Retina (tissue), 1 donor: ENCODE data around the gene PRAME.
"Not testable (repeated sequence)": the region's sequence is repeated elsewhere in the genome, so short reads cannot be mapped to it uniquely, and the experiment has no call there.

Source experiments
- DNase-seq: peaks from one replicate; pipeline ENCODE4 v3.0.0-alpha.2; 2016

PRAME gene

DNA sequence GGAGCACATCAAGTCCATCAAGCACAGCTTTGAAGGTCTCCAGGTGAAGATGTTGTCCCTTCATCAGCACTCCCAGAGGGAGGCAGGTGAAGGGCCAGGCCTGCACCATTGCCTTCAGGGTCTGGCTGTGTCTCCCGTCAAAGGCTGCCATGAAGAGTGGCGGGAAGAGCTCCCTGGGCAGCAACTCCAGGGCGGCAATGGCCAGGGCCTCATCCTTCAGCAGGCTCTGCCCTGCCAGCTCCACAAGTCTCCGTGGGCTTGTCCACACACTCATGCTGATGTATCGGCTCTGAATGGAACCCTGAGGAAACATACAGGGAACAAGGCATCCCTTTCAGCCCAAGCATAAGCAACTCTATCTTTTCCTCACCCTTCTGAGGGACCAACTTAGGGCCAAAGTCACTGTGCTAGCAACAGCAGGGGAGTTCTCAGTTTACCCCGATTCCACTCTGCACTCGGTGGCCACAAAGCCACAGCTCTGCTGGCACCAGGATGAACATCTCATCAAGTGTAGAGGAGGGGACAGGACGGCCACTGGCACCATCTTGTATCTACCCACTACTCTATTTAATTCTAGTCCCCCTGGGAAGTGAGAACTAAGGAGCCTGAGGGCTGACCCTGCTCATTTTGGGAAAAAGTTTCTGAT is 8.2 kb downstream of the PRAME start:
- DNase-seq, result no peak

DNA sequence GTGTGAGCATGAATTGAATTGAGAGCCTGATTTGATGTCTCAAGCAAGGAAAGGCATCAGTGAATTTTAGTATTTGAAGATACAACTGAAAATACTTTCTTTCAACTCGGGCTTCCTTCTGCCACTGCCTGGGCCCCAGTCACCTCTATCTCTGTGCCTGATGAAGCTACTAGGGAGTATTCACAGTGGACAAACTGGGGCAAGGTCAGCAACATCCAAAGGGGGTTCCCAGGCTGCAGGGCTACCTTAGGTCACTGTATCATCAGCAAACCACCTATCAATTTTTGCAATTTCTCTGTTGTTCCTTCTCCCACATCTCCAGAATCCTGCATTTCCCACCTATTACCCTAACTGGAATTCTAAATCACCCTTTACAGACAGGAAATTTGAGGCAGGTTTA is 10.2 kb downstream of the PRAME start:
- no peak for DNase-seq

DNA sequence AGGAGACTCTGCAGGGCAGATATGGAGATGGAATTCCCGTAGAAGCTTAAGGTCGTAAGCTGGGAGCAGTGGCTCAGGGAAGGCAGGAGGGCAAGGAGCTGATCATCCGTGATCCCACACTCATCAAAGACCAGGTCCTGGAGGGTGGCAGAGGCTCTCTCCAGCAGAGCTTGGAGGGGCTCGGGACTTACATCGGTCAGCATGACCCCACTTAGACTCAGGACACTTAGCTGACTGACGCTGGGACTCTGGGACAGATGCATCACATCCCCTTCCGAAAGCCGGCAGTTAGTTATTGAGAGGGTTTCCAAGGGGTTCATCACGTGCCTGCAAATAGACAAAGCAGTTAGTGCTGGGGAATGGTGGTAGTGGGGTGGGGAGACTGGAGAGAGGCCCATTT is 10.7 kb downstream of the PRAME start:
- DNase-seq, result no peak

DNA sequence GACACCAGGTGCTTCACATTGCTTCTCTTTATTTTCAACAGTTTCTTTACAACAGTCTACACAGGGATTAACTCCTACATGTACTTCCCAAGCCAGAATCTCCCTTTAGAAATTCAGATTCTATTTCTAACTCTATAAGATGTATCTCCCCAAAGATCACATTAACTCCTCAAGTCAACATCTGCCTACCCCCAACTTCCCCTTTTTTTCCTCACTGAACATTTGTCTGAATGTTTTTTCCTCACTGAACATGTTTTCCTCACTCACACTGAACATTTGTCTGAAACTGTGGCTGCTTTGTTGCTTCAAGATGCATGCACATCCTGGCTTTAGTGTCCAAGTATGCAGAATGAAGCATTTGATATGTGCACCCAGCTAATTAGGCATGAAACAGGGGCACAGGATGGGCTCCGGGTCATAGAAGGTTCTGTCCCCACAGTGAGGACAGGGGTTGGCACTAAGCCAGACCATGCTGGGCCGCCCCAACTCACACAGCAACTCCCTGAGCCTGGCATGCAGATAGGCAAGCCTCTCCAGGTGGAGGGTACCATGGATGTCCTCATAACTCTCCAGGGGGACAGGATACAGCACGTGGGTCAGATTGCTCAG is 11.3 kb downstream of the PRAME start:
- no peak for DNase-seq

DNA sequence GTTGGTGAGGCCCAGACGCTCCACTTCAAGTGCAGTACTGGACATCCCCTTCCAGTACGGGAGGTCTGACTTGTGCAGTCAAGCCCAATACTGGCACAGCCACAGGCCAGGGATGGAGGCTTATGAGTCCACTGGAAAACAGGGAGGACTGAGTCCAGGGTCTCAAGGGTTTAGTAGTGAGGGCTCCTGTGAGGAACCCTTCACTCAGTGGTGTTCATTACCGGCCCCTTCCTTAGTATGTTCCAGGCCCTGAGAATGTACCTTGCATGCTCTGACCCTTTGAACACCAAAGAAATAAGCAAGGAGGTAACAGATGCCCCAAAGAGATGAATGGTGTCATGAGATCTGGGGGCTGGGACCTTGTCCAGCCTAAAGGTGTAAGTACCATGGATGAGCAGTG is 11.8 kb downstream of the PRAME start:
- no peak for DNase-seq

DNA sequence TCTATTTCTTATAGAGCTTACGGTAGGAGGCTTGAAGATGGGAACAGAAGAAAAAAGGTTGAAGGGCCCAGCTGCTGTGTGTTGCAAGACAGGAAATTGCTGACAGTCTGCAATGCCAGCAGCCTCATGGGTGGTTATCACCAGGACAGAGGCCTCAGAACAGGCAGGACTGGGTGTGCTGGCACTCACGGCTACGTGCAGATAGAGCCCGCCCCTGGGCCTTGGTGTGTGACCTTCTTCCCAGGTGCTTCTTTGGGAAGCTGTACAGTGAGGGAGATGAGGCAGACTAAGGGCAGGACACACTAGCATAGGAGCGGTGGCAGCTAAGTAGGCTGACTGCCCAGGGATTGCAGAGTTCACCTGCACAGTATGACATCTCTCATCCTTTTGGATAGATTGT is 12.6 kb downstream of the PRAME start:
- DNase-seq, result no peak

DNA sequence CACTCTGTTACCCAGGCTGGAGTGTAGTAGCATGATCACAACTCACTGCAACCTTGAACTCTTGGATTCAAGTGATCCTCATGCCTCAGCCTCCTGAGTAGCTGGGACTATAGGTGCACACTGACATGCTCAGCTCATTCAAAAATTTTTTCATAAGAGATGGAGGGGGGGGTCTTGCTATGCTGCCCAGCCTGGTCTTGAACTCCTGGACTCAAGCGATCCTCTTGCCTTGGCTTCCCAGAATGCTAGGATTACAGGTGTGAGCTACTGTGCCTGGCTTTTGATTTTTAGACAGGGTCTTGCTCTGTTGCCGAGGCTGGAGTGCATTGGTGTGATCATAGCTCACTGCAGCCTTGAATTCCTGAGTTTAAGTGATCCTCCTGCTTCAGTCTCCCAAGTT is 14.0 kb downstream of the PRAME start:
- no peak for DNase-seq

DNA sequence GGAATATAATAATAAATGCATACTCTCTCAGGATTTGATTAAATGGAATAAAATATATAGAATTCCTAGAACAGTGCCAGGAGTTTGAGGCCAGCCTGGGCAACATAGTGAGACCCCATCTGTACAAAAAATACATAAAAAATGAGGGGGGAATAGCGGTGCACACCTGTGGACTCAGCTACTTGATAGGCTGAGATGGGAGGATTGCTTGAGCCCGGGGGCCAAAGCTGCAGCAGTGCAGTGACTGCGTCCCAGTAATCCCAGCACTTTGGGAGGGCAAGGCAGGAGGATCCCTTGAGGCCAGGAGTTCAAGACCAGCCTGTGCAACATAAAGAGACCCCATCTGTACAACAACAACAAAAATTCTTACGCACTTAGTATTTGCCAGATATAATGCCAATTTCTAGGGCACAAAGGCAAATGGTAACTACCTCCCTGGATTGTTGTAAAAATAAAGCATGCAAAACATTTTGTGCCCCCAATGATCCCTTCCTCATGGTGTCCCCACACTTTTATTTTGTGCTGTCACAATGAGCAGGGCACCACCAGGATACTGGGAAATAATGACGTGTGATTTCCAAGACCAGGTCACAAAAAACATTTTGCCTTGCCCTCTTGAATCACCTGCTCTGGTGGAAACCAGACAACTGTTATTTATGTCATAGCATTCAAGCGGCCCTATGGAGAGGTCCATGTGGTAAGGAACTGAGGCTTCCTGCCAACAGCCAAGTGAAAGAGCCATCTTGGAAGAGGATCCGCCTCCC is 20.7 kb downstream of the PRAME start:
- DNase-seq, result no peak

DNA sequence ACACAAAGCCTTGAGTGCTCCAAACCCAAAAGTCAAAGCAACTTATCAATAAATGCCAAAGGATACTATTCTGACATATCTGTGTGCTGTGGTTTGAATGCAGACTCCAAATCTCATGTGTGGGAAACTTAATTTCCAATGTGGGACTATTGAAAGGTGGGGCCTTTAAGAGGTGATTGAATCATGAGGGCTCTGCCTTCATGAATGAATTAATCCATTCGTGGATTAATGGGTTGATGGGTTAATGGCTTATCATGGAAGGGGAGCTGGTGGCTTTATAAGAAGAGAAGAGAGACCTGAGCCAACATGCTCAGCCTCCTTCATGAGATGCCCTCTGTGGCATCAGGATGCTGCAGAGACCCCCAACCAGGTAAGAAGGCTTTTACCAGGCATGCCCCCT is 22.1 kb downstream of the PRAME start:
- DNase-seq, result no peak

DNA sequence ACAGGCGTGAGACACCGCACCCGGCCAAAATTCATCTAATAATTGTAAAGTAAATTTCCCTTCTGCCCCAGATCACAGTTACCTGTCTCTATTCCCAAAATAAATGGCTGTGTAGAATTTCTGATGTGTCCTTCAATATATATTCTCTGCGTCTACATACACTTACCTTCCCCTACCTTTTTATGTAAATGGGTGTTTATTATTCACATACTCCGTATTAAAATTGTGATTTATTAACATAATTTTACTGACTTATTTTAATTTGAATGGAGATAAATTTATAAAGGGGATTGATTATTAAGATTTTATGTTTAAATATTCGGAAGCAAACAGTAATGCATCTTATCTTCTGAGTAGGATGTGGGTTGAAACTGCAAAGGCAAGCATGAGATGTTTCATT is 22.6 kb downstream of the PRAME start:
- no peak for DNase-seq

DNA sequence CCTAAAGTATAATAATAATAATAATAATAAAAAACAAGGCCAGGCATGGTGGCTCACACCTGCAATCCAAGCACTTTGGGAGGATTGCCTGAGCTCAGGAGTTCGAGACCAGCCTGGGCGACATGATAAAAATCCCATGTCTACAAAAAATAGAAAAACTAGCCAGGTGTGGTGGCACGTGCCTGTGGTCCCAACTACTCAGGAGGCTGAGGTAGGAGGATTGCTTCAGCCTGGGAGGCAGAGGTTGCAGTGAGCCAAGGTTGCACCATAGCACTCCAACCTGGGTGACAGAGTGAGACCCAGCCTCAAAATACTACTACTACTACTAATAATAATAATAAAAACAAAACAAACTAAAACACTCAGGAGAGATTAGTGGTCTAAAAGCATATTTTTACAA is 23.4 kb downstream of the PRAME start:
- DNase-seq, result no peak

DNA sequence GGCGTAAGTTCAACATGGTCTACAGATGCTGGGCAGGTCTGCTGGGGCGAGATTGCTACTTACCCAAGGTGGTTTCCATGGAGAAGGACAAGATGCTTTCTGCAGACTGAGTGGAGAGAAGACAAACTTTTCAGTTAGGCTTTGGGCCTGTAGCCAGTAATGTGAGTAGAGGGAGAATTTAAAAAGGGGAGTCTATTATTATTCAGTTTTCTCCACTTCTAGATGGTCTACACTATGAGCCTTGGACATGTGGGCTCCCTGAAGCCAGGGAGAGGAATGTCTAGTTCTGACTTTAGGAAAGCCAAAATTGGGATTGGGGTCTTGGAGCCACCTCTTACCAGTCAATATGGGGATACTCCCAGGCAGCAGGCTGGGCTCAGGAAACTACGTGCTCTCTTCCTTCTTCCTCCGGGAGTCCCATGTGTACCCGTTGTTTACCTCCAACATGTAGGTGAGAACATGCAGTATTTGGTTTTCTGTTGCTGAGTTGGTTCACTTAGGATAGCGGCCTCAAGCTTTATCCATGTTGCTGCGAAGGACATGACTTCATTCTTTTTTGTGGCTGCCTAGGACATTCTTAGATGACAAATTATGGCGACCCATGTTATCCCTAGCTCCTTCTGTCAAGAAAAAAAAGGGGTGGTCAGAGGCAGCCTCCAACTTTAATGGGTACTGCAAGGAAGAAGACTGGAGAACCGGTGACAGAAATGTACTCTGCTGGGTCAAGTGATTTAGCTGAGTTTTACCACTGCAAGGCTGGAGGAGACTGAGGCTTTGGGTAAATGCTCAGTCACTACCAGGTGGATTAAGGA is 24.3 kb downstream of the PRAME start:
- no peak for DNase-seq

DNA sequence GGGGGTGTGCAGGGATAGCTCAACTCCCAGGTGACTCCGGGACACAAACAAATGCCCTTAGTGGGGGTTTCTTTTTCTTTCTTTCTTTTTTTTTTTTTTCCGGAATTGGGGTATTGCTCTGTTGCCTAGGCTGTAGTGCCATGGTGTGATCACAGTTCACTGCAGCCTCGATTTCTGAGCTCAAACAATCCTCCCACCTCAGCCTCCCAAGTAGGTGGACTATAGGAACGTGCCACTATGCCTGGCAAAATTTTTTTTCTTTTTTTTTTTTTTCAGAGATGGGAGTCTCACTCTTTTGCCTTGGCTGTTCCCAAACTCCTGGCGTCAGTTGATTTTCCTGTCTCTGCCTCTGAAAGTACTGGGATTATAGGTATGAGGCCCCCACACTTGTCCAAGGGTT is 25.2 kb downstream of the PRAME start:
- no peak for DNase-seq

DNA sequence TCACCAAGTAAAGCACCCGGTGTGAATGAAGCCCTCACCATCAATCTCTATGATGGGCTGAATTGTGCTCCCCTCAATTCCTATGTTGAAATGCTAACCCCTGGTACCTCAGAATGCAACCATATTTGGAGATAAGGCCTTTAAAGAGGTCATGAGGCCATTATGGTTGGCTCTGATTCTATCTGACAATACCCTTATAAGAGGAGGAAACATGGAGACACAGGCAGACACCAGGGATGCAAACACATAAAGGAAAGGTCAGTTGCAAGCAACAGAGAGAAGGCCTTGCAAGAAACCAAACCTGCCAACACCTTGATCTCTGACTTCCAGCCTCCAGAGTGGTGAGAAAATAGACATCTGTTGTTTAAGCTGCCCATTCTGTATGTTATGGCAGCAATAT is 25.6 kb downstream of the PRAME start:
- no peak for DNase-seq

DNA sequence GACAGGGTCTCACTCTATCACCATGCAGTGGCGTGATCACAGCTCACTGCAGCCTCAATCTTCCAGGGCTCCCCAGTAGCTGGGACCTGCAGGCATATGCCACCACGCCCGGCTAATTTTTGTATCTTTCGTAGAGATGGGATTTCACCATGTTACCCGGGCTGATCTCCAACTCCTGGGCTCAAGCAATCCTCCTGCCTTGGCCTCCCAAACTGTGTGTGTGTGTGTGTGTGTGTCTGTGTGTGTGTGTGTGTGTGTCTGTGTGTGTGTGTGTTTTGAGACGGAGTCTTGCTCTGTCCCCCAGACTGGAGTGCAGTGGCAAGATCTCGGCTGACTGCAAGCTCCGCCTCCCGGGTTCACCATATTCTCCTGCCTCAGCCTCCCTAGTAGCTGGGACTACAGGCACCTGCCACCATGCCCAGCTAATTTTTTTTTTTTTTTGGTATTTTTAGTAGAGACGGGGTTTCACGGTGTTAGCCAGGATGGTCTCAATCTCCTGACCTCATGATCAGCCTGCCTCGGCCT is 26.5 kb downstream of the PRAME start:
- DNase-seq, result not testable (repeated sequence)

DNA sequence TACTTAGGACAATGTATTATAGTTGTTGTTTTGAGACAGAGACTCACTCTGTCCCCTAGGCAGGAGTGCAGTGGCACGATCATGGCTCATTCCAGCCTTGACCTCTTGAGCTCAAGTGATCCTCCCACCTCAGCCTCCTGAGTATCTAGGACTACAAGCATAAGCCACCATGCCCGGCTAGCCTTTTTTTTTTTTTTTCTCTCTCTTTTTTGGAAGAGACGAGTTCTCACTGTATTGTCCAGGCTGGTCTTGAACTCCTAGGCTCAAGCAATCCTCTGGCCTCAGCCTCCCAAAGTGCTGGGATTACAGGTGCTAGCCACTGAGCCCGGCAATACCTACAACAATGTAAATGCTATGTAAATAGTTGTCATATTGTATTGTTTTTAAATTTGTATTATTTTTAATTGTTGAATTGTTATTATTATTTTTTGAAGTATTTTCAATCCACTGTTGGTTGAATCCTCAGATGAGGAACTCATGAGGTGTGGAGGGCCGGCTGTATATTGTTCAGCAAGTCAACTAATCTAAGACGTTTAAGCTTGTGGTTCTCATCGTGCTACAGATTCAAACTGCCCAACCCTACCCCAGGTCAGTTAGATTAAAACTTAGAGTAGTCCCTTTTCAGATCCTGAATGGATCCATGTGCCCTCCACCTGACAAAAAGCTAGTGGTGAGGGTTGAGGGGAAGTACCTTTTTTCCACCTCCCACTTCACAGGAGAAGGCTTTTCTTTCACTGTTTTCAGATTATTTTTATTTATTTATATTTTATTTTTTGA is 27.1 kb downstream of the PRAME start:
- DNase-seq, result no peak

DNA sequence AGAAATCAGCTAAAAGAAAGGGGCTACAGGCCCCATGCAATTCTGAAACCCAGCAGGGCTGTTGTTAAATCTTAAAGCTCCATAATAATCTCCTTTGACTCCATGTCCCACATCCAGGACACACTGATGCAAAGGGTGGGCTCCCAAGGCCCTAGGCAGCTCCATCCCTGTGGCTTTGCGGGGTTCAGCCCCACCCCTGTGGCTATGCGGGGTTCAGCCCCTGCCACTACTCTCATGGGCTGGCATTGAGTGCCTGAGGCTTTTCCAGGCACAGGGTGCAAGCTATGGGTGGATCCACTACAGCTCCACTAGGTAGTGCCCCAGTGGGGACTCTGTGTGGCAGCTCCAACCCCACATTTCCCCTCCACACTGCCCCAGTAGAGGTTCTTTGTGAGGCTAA is 30.3 kb downstream of the PRAME start:
- no peak for DNase-seq

DNA sequence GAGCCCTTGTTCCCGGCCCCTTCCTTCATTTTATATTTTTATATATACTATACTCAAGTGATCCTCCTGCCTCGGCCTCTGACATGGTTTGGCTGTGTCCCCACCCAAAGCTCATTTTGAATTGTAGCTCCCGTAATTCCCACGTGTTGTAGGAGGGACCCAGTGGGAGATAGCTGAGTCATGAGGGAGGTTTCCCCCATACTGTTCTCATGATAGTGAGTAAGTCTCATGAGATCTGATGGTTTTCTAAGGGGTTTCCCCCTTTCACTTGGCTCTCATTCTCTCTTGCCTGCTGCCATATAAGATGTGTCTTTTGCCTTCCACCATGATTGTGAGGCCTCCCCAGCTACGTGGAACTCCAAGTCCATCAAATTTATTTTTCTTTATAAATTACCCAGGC is 31.8 kb downstream of the PRAME start:
- DNase-seq, result no peak

DNA sequence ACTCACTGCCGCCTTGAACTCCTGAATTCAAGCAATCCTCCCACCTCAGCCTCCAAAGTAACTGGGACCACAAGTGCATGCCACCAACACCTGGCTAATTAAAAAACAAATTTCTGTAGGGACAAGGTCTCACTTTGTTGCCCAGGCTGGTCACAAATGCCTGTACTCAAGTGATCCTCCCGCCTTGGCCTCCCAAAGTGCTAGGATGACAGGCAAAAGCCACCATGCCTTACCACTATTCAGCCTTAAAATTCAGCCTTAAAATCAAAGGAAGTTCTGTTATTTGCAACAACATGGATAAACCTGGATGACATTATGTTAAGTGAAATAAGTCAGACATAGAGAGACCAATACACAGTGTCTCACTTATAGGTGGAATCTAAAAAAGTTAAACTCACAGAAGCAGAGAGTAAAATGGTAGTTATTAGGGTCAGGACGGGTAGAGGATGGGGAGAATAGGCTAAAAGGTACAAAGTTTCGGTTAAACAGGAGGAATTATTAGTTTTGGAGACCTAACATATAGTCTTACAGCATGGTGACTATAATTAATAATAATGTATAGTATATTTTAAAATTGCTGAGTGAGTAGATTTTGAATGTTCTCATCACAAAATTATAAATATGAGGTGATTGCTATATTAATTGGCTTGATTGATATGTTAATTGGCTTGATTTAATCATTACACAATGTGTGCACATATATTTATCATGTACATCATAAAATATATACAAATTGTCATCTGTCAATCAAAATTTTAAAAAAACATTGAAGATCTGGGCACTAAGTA is 32.7 kb downstream of the PRAME start:
- DNase-seq, result no peak

DNA sequence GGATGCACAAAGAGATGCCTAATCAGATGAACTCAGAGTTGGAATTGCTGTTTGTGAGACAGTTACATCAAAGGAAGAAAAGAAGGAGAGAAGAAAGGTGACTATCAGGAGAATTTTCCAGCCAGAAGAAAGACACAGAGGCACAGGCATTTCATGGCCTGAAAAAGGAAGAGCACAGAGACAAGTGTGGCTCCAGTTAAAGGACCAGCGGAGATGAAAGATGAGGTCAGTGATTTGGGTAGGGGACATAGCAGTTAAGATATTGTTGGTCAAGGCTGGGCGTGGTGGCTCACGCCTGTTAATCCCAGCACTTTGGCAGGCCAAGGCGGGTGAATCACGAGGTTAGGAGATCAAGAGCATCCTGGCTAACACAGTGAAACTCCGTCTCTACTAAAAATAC is 35.6 kb downstream of the PRAME start:
- DNase-seq, result no peak

DNA sequence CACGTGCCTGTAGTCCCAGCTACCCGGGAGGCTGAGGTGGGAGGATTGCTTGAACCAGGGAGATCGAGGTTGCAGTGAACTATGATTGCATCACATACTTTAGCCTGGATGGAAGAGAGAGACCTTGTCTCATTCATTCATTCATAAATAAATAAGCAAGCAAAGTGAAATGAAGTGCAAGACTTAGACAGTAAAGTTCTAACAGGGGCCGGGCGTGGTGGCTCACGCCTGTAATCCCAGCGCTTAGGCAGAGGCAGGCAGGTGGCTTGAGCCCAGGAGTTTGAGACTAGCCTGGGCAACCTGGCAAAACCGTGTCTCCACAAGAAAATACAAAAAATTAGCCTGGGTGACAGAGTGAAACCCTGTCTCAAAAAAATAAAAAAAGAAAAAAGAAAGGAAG is 37.4 kb downstream of the PRAME start:
- DNase-seq, result no peak
